Epithelial cell of proximal tubule (primary cell): ENCODE measurements around the gene CAPZB. TPM values are rescaled to one million over a fixed set of nuclear protein-coding genes. Genes with fewer than 3 reads are reported as not detected.

Experiments
- DNase-seq: peaks from one replicate; pipeline ENCODE4 v3.0.0-alpha.2; 2011; ENCODE audit warnings: low read depth
- H3K4me3 ChIP-seq: 2 replicates; pipeline ENCODE4 v1.5.1; 2011; ENCODE audit warnings: low read depth, mild to moderate bottlenecking, low read length
- total RNA-seq: library from RNA; depleted of rRNA; stranded (reverse); fragments of >200 nt; gene quantifications from 2 replicates; pipeline ENCODE4 v1.2.3, GENCODE V29; 2015
- TF ChIP-seq, protein P1 (sequence below): conservative IDR thresholded peaks from 2 replicates; pipeline ENCODE4 v1.5.1; 2012; ENCODE audit warnings: low read depth, mild to moderate bottlenecking, low read length

CAPZB gene
- total RNA-seq, 1 donor from 2014 or later: 74.9 TPM

DNA sequence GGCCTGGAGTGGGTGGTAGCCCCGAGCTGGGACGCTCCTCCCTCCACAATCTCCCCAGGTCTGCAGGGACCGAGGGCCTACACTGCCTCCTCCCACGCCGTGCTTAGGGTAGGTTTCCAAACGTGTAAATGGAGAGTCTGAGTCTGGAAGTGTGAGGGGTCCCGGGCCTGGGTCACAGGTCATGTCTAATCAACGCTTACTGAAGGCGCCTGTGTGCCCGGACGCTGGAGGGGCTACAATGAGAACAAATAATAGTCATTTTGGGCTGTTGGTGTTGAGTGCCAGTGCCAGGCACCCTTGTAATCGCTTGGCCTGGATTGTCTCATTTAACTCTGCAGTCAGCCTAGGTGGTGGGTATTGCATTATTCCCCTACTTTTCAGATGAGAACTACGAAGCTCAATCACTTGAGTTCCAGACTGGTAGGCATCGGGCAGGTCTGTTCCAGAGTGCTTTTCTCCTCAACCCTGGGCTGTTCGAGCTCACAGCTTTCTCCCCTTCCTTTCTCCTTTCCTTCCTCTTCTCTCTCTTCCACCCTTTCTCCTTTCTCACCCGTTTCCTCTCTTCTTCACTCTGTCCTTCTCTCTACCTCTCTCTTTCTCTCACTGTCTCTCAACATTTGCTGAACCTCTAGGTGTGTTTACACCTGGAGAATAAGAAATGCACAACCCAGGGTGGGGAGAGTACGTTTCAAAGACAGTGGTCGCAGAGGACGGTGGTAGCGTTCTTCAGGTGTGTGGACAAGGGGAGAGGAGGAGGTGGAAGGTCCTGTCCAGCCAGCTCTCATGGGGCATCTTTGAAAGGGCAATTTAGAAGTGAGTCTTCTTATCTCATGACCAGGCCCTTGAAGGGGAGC is 172.3 kb downstream of the CAPZB start:
- peak overlapping the region; percentile 85 for H3K4me3 ChIP-seq
- TF ChIP-seq, protein P1, sequence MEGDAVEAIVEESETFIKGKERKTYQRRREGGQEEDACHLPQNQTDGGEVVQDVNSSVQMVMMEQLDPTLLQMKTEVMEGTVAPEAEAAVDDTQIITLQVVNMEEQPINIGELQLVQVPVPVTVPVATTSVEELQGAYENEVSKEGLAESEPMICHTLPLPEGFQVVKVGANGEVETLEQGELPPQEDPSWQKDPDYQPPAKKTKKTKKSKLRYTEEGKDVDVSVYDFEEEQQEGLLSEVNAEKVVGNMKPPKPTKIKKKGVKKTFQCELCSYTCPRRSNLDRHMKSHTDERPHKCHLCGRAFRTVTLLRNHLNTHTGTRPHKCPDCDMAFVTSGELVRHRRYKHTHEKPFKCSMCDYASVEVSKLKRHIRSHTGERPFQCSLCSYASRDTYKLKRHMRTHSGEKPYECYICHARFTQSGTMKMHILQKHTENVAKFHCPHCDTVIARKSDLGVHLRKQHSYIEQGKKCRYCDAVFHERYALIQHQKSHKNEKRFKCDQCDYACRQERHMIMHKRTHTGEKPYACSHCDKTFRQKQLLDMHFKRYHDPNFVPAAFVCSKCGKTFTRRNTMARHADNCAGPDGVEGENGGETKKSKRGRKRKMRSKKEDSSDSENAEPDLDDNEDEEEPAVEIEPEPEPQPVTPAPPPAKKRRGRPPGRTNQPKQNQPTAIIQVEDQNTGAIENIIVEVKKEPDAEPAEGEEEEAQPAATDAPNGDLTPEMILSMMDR: no peak
- no peak for DNase-seq

DNA sequence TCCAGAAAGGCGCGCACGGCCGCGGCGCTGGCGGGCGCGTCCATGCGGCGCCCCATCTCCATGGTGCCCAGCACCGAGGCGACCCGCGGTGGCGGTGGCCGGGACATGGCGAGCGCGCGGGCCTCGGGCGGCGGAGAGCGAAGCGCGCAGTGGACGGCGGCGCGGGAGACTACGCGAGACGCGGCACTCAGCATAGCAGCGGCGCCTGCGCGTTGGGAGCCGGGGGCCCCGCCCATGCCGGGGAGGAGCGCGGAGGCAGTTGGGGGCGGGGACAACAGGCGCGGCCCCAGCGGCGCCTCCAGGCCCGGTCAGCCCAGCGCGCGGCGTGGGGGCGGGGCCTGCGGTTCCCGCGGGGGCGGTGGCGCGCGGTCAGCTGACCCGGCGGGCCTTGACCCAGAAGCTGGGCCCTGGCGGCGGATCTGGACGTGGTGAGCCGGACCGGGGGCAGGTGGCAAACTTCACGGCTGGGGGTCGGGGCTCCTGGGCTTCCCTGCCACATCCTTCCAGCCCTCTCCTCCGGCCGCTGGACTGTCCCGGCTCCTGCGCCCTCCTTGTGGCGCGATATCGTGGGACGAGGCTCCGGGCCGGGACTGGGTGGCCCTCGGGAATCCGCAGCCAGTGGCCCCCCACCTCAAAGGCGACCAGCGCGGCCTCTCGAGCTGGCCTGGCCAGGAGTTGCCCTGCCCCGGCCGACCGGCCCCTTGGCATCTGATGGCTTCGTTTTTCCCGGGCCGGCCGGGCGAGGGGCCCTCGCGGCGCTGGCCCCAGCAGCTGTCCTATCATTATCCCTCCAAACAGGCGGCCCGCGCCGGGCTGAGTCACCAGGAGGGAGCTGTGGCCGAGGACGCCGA is 173.2 kb downstream of the CAPZB start, which contains the start of the genes AKR7A2 and SLC66A1:
TSS of gene AKR7A2 (minus strand) at position 214 of the 851 bp plus-strand sequence. CDS start at position 194, 20 bp downstream.
TSS of gene SLC66A1 (plus strand) at position 396 of the 851 bp plus-strand sequence. CDS start 5,352 bp downstream, outside the sequence.
- TF ChIP-seq, protein P1: no peak
- peak within 1 kb of the TSS; percentile 85 for H3K4me3 ChIP-seq
- no peak for DNase-seq

DNA sequence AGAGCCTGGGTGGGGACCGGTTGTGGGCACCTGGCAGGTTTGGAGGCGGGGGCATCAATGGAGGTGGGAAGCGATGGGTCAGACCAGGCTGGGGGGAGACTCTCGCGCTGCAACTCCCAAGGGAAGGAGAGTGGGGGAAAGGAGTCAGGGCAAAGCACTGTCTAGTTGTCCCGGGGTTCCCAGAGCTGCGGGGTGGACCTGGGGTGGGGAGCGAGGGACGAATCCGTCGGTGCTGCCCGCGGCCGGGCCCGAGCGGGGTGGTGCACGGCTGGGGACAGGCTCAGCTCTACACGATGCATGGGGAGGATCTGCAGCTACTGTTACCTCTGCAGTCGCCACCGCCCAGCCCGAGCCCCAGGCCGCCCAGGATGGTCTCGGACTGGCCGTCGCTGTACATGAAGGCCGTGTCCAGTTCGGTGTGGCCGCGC is 173.8 kb downstream of the CAPZB start:
- no peak for DNase-seq
- peak overlapping the region; percentile 85 for H3K4me3 ChIP-seq
- TF ChIP-seq, protein P1: no peak

DNA sequence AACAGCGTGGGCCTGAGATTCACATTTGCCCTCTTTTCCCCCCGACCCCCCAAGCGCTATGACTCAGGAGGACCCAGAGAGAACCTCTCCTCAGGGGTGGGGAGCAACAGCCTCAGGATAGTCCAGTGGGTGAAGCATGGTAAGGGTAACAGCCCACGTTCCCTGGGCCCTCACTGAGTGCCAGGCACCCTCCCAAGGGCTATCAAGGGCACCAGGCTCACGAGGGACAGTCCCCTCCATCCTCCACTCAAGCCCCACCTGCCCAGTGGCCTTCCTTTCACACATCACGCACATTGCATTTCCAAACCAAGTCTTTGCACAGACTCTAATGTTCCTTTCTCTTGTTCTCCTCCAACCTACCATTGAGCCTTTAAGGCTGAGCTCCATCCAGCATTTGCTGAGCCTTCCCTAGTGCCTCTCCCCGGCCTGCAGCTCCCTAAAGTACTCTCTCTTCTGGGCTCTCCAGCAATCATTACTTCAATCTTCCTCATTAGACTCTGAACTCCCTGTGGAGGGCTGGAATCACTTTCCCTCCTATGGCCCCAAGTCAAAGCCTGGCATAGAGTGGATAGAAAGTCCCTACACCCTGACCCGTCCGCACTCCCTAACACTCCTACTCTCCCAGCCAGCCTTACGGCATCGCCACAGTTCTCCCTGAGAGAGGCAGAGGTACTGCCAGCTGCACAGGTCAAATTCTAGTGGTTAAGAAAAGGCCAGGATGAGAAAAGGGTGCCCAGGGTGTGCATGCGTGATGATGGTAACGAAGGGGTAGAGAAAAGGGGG is 174.4 kb downstream of the CAPZB start:
- TF ChIP-seq, protein P1: no peak
- H3K4me3 ChIP-seq: peak overlapping the region; percentile 85
- DNase-seq: no peak

DNA sequence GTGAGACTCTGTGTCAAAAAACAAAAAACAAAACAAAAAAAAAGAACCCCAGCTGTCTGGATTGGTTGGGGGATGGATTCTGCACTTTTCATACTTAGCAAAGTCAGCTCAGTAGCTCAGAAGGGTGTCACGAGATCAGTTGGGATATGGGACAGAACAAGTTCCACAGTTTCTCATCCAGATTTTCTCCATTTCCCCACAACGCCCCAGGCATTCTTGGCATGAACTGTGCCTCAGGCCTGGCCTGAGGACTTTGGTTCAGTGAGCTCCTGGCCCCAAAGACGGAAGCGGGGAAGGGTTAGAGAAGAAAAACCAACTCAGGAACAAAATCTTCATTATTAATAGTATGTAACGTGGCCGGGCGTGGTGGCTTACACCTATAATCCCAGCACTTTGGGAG is 175.3 kb downstream of the CAPZB start:
- no peak for DNase-seq
- TF ChIP-seq, protein P1: no peak
- no peak overlapping the region for H3K4me3 ChIP-seq

DNA sequence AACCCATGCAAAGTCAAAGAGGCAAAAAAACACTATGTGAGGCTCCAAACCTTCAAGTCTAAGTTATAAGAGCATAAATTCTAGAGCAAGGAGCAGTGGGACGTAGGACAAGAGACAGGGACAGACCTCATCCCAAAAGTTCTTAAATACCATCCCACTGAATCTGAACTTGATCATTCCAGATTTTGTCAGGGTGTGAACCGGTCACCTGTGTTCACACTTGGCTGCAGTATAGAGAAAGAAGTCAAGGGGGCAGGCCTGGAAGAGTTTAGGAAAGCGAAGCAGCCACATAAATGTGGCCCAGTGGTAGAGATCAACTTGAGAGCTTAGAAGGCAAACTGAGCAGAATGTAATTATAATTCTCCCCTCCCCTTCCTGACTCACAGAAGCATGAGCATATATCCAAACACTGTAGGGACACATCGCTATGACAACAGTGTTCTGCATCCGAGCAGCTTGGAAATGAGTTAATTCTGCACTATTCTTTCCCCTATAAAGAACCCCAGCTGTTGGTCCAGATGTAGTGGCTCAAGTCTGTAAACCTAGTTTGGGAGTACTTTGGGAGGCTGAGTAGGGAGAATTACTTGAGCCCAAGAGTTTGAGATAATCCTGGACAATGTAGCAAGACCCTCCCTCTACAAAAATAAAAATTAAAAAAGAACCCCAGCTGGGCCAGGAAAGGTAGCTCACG is 176.1 kb downstream of the CAPZB start:
- no peak overlapping the region for H3K4me3 ChIP-seq
- TF ChIP-seq, protein P1: no peak
- no peak for DNase-seq
